HG03575 (cell line): ENCODE data around the gene FGF21.
"Not testable (repeated sequence)": the region's sequence is repeated elsewhere in the genome, so short reads cannot be mapped to it uniquely, and the experiment has no call there.

Experiments
- ATAC-seq: cut with Tn5 transposase; IDR thresholded peaks from one replicate; pipeline ENCODE4 v1.9.1; 2021; ENCODE audit not compliant: unreplicated experiment, insufficient number of reproducible peaks, low FRiP score; ENCODE audit errors: extremely low read depth

Gene FGF21

GRCh38 chr19:48750351-48750750, 5.0 kb upstream of the FGF21 start:
- no peak for ATAC-seq

- ATAC-seq = no peak
Observed at GRCh38 chr19:48750771-48751504, 4.4 kb upstream of the FGF21 start.

- no peak for ATAC-seq
Observed at GRCh38 chr19:48751845-48752495, 3.4 kb upstream of the FGF21 start.

- ATAC-seq = no peak
Observed at GRCh38 chr19:48752496-48753365, 2.6 kb upstream of the FGF21 start, which contains the start of gene FUT1. Gene FUT1, minus strand, starts transcription at chr19:48752641. Its CDS starts 1,360 bp downstream, at chr19:48751281.

- no peak for ATAC-seq
Observed at GRCh38 chr19:48755787-48756186, 463 bp downstream of the FGF21 start.

GRCh38 chr19:48756212-48756611, 888 bp downstream of the FGF21 start:
- ATAC-seq = no peak

DNA sequence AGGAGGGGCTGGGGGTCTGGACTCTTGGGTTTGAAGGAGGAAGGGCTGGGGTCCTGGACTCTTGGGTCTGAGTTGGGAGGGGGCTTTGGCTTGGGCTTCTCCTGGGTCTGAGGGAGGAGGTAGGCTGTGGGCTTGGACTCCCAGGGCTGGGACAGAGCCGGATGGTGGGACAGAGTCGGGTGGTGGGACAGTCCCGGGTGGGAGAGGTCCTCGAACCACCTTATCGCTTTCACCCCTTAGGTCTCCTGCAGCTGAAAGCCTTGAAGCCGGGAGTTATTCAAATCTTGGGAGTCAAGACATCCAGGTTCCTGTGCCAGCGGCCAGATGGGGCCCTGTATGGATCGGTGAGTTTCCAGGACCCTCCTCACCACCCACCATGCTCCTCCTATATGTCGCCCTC, 1.4 kb downstream of the FGF21 start:
- no peak for ATAC-seq

- no peak for ATAC-seq
Observed at GRCh38 chr19:48757089-48757675, 1.9 kb downstream of the FGF21 start.

GRCh38 chr19:48757741-48758144, 2.4 kb downstream of the FGF21 start:
- ATAC-seq = no peak

DNA sequence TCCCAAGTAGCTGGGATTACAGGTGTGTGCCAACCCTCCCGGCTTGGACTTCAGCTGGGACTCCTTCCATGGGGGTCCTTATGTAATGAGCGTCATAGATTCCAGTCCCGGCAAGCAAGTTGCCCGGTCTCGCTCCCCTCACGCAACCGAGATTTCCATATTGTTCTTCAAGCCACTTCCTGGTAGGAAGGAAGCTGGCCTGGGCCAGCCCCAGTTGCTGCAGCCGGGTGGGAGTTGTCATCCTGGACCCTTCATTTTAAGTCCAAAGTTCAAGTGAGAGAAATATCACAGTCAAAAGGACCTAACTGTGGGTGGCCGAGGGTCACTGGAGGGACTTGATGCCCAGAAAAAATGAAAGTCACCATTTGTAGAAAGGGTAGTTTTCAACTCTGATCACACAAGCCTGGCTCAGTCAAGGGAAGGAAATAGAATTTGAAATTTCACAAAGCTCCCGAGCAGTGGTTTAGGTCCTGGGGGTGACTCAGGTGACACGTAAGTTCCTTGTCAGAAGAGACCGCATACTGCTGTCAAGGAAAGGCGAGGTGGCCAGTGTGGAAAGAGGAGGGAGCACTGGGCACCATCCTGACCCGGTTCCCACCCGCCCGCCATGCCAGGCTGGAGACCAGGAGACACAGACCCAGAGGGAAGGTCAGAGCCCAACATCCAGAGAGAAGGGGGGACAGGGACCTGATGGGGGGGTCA, 5.3 kb downstream of the FGF21 start:
- no peak for ATAC-seq

- not testable (repeated sequence) for ATAC-seq
Observed at GRCh38 chr19:48765816-48766215, 10.5 kb downstream of the FGF21 start.

DNA sequence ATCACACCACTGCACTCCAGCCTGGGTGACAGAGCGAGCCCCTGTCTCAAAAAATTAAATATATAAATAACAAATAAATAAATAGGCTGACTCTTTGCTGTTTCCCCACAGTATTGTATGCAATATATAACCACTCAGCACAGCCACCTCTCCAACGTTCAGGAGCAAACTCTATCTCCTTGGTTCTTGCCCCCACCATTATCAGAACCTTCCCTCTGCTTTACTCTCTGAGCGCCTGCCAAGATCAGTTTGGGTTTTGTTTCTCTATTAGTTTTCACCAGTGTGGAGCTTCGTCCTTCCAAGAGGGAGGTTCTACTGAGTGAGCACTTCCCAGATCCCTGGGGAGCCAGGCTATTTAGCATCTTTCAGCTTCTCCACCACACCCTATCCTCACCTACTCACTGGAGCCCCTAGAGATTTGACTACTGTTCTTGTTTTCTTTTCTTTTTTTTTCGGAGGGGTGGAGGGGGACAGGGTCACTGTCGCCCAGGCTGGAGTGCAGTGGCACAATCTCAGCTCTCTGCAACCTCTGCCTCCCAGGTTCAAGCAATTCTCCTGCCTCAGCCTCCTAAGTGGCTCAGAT, 12.9 kb downstream of the FGF21 start:
- not testable (repeated sequence) for ATAC-seq

DNA sequence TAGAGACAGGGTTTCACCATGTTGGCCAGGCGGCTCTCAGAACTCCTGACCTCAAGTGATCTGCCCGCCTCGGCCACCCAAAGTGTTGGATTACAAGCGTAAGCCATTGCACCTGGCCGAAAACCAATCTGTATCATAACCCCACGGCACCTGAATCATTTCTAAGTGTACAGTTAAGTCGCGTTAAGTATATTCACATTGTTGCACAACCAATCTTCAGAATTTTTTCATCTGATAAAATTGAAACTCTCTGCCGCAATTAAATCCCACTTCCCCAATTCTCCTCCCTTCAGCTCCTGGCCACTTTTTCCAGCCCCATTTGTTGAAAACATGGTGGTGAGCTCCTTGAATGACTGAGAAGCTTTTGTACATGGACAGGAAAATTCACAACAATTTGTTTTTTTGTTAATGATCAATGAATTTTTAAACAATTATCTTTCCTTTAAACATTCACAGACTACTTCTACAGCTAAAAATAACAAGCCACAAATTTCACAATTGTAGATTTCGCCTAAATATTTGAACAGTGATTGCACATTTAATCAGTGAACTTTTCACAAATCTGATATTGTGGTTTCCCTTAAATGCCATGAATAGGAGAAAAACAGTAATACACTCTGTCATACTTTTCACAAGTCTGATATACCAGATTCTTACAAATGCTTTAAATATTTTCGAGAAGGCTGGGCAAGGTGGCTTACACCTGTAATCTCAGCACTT, 13.8 kb downstream of the FGF21 start:
- ATAC-seq = no peak

GRCh38 chr19:48770266-48770665, 14.9 kb downstream of the FGF21 start:
- ATAC-seq = no peak

DNA sequence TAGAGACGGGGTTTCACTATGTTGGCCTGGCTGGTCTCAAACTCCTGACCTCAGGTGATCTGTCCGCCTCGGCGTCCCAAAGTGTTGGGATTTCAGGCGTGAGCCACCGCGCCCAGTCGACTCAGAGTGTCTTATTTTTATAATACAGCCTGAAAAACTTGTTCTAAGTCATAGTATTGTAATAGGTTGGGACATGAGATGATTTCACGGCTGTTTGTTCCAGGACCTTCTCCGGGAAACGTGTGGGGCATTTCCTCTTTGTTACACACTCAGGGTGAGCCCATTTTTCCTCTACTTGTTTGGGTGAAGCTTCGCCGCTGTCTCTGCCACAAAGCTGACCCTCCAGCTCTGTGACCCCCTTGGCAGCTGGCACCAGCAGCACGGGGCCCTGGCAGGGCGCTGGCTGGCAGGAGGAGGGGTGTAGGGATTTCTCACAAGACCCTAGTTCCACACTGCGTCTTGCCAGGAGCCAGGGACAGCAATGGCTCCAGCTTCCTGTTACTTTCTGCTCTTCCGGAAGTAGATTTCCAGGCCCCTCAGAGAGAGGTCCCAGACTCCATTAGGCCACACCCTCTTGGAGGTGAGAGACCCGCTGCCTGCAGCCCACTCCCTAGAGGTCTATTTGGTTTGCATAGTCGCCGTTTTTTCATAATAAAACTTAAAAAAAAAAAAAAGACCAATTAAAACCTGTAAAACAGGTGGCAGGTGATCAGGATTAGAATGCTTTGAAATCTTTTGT, 15.6 kb downstream of the FGF21 start:
- no peak for ATAC-seq

DNA sequence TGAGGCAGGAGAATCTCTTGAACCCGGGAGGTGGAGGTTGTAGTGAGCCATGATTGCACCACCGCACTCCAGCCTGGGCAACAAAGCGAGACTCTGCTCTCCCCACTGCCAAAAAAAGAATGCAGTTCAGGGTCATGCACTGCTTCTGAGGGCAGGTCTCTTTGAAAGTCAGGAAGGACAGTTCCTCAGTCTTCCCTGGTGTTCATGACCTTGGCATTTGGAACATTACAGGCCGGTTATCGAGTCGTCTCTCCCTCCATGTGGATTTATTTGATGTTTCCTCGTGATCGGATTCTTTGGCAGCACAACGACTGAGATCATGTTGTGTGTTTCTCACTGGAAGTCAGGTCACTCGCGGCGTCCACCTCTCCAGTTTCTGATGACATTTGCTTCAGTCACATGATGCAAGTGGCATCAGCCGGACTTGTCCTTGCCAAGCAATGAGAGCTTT, 17.2 kb downstream of the FGF21 start:
- no peak for ATAC-seq

DNA sequence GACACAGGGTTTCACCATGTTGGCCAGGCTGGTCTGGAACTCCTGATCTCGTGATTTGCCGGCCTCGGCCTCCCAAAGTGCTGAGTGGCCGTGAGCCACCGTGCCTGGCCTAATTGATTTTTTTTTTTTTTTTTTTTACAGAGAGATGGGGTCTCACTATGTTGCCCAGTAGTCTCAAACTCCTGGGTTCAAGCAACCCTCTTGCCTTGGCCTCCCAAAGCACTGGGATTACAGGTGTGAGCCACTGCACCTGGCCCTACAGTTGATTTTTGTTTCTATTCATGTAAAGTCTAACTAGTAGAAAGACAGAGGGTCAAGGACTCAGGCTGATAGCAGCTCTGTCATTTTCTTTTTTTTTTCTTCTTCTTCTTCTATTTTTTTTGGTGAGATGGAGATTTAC, 21.8 kb downstream of the FGF21 start:
- ATAC-seq = no peak
